ENCODE results near the gene ZNF771. TPM values are rescaled to one million over a fixed set of nuclear protein-coding genes. Genes with fewer than 3 reads are reported as not detected.

ZNF771 gene
- polyA plus RNA-seq (2011; rRNA removed) (5.0 and 5.7 TPM in 2 replicates), polyA plus RNA-seq (2017; fragmentation: RNase III; extraction: RNeasy Plus Mini Kit Qiagen cat#74134 plus additional on column Dnase treatment) (6.8 to 7.9 TPM (median 7.2 TPM) in 3 replicates), polyA minus RNA-seq (2011; rRNA and poly(A)+ RNA removed) (2.8 and 3.6 TPM in 2 replicates)
- polyA plus RNA-seq (2012; cell fraction: cytosol; rRNA removed), result 13.6 and 22.1 TPM in 2 replicates
- 12.7 and 26.3 TPM in 2 replicates for polyA plus RNA-seq (2012; cell fraction: nucleus; rRNA removed)

DNA sequence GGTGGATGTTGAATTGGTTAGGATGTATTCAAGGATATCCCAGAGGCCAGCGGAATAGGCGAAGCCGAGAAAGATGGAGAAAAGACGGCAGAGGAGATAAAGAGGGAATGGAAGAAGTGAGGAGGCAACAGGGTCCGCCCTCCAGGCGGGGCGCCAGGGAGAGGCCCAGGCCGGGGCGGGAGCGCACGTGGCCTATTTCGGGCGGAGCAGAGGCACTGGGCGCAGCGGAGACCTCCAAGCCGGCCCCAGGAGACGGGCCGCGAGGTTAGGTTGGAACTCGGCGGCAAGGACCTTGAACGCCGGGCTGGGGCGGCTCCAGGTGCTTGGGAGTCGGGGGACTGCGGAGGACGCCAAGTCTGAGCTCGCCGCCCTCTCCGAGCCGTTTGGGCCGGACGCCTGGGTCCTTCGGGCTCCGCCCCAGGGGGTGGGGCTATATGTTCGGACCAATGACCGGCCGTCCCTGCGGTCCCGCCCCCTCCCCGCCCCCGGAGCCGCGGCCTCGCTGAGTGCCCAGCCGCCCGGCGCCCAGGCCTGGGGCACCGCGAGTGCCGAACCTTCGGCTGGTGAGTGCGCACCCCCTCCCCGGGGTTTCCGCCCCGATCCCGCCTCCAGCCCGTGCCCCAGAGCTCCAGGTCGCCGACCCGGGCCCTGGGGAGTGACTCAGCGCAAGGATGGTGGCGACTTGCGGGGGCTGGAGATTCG lies at the start of gene ZNF771:
ZNF771 (plus strand) TSS at position 505 of the 702 bp plus-strand sequence. CDS start 448 bp downstream, outside the sequence.
- POLR2A ChIA-PET, result interaction anchor here (0.7 to 2.1 kb wide), 8 partner anchors 9 to 209 kb away, joined by 3 to 16 read pairs (median 7); partner anchors contain the start of genes DCTPP1 and ZNF48
- peak; percentile 83 to 90 for DNase-seq (ENCODE audit: low read depth in 1 of 2, low spot score in 1 of 2)
- Histone ChIP-seq H3K27ac (peak within 1 kb of the TSS; percentile 80 to 92), H3K4me3 (peak within 1 kb of the TSS; percentile 62), H3K9me3 (no peaks in the 10 kb centered on the region), H3K4me1 (peaks cover 20% of the 10 kb centered on the region), H3K4me2 (peak within 1 kb of the TSS; percentile 94)
- under 1% methylated on average over 23 of the region's 65 CpGs for WGBS (ENCODE audit: missing lambda C conversion rate)
- TF ChIP-seq TP53 (CRISPR knock-in tag; IDR thresholded peaks at IDR 0.05) (peak; percentile 18; the same call in 1 of the 2 replicates), PHF8 (IDR thresholded peaks at IDR 0.05; ENCODE audit: borderline replicate concordance, low read depth) (peak; percentile 85), RNF2 (IDR thresholded peaks at IDR 0.05; ENCODE audit: borderline replicate concordance, low read depth) (no peak), CBX2 (IDR thresholded peaks at IDR 0.05; ENCODE audit: borderline replicate concordance, low read depth) (no peak), BCL3 (IDR thresholded peaks at IDR 0.05) (peak; percentile 77; the same call in 2 of the 3 replicates), MAFK (IDR thresholded peaks at IDR 0.05; ENCODE audit: partially characterized antibody) (peak; percentile 3), ELK1 (IDR thresholded peaks at IDR 0.05; ENCODE audit: low read depth, low read length) (no peak), RARB (CRISPR knock-in tag; IDR thresholded peaks at IDR 0.05) (no peak), EP300 (IDR thresholded peaks at IDR 0.05) (no peak), JUN (IDR thresholded peaks at IDR 0.05) (peak; percentile 31 to 93; a peak in 3 of 5 replicates), USF2 (IDR thresholded peaks at IDR 0.05) (peak; percentile 82), POLR2A (IDR thresholded peaks at IDR 0.05; ENCODE audit: low read length) (peak; percentile 69), HOXB5 (CRISPR knock-in tag; IDR thresholded peaks at IDR 0.05) (no peak), RFX5 (IDR thresholded peaks at IDR 0.05) (no peak), SREBF2 (IDR thresholded peaks at IDR 0.05) (no peak), CBX8 (IDR thresholded peaks at IDR 0.05) (no peak), MYC (IDR thresholded peaks at IDR 0.05; ENCODE audit: borderline replicate concordance, low read length) (peak; percentile 89; the same call in 1 of the 2 replicates), FOSL2 (IDR thresholded peaks at IDR 0.05) (no peak), FOSL2 (CRISPR knock-in tag; IDR thresholded peaks at IDR 0.05) (peak; percentile 10; the same call in 1 of the 2 replicates), MAX (IDR thresholded peaks at IDR 0.05) (peak; percentile 98), FOSB (CRISPR knock-in tag; IDR thresholded peaks at IDR 0.05) (no peak), E2F6 (IDR thresholded peaks at IDR 0.05; ENCODE audit: borderline replicate concordance, low read depth) (peak; percentile 60; the same call in 1 of the 2 replicates), MAZ (IDR thresholded peaks at IDR 0.05; ENCODE audit: borderline replicate concordance, low read depth, low read length) (no peak), KDM5A (IDR thresholded peaks at IDR 0.05) (no peak), FOXS1 (CRISPR knock-in tag; IDR thresholded peaks at IDR 0.05) (no peak)
- TF ChIP-seq, protein P1, sequence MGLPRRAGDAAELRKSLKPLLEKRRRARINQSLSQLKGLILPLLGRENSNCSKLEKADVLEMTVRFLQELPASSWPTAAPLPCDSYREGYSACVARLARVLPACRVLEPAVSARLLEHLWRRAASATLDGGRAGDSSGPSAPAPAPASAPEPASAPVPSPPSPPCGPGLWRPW (IDR thresholded peaks at IDR 0.05), result no peak
- ATAC-seq, result peak; percentile 88 to 92
- no peak for FAIRE-seq
- CTCF ChIA-PET, result interaction anchor here (0.7 to 7.5 kb wide), 9 partner anchors 10 to 294 kb away, joined by 3 to 149 read pairs (median 4); partner anchors contain the start of genes CD2BP2, DCTPP1, GDPD3 and ZNF48
